Vagina (tissue), 2 donors: ENCODE results near the gene MYO1H. TPM values are rescaled to one million over a fixed set of nuclear protein-coding genes. Genes with fewer than 3 reads are reported as not detected.

Experiments
- DNase-seq, 2 donors: peaks; one replicate each; pipeline ENCODE4 v3.0.0-alpha.2; 2017; ENCODE audit errors: extremely low spot score in 2 of 2
- H3K27ac ChIP-seq: fragments of 200-600 bp; sonication (generic); one replicate; pipeline ENCODE4 v1.5.1; 2019
- H3K27me3 ChIP-seq: fragments of 200-600 bp; sonication (generic); one replicate; pipeline ENCODE4 v1.5.1; 2019
- H3K36me3 ChIP-seq, 2 donors: fragments of 200-600 bp; sonication (generic); one replicate each; pipeline ENCODE4 v1.5.1; 2017 to 2019
- H3K4me1 ChIP-seq: fragments of 200-600 bp; sonication (generic); one replicate; pipeline ENCODE4 v1.5.1; 2019
- H3K4me3 ChIP-seq, 2 donors: fragments of 200-600 bp; sonication (generic); 1 replicate in 1 of 2; 2 replicates in 1 of 2; pipeline ENCODE4 v1.5.1; 2016 to 2019
- H3K9me3 ChIP-seq: fragments of 200-600 bp; sonication (generic); one replicate; pipeline ENCODE4 v1.5.1; 2019
- CTCF ChIP-seq, 3 experiments: fragments of 450-650 bp in 2 of 3; fragments of 200-600 bp in 1 of 3; sonication (generic) in 1 of 3; IDR thresholded peaks; one replicate each; pipeline ENCODE4 v1.5.1; 2017 to 2019; ENCODE audit warnings: antibody characterized with exemption in 3 of 3, mild to moderate bottlenecking in 2 of 3, moderate library complexity in 2 of 3
- POLR2A ChIP-seq, 2 donors: fragments of 450-650 bp; IDR thresholded peaks; one replicate each; pipeline ENCODE4 v1.6.1; 2017; ENCODE audit warnings: antibody characterized with exemption in 2 of 2, mild to moderate bottlenecking in 2 of 2, moderate library complexity in 2 of 2
- POLR2AphosphoS5 ChIP-seq, 2 donors: sonication (generic); formaldehyde crosslinking; IDR thresholded peaks; one replicate each; pipeline ENCODE4 v1.9.0; 2017; ENCODE audit warnings: antibody characterized with exemption in 2 of 2, mild to moderate bottlenecking in 2 of 2, low read depth in 1 of 2; ENCODE audit not compliant: insufficient read depth in 1 of 2
- intact Hi-C: fragments of 100-400 bp; cut with DNase I; formaldehyde crosslinking; loops from one replicate; pipeline ENCODE4 v1.15.1; 2023
- total RNA-seq: library from RNA; depleted of rRNA; stranded (reverse); fragments of >200 nt; gene quantifications from one replicate; pipeline ENCODE4 v1.2.3, GENCODE V29; 2016

MYO1H gene
- total RNA-seq, 1 donor from 2014 or later: not detected

DNA sequence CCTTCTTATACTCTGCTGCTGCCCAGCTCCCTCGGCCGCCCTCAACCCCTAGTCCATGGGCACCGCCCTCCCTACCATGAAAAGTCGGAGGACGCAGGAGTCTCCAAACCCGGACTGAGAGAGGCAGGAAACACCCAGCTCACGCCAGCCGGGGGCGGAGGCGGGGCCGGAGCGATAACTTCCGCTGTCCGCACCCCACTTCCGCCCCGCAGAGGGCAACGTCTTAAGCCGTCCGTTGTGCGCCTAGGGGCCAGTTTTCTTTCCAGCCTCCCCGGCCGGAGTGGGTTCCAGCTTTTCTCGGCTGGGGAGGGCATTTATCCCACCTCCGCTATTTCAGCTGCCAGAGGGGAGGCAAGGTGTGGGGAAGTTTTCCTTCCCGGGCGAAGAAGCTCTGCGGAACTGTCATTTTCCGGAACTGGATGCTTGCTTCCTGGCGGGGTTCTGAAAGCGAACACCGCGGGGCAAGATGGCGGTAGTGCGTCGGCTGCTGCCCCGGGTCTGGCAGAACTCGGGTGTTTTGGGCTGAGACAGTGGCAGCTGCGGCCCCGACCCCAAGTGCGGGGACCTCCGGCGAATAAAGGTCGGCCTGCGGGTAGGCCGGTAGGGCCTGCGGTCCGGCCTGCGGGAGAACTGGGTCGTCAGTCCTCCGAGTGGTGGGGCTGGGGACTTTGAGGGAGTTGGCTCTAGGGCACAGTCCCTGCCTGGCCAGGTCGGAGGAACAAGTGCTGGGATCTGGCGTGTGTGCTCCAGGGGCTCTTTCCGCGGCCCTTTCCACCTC, 129.7 kb downstream of the MYO1H start, which contains the start of the genes KCTD10 and UBE3B:
Gene KCTD10, minus strand, starts transcription at position 116 of the 778 bp plus-strand sequence. Its CDS starts 38 bp downstream, at position 78.
Gene UBE3B, plus strand, starts transcription at position 450 of the 778 bp plus-strand sequence. CDS start 5,918 bp downstream, outside the sequence.
- peaks cover 0 to 4% of the 10 kb centered on the region in 2 donors for H3K36me3 ChIP-seq
- H3K9me3 ChIP-seq: no peaks in the 10 kb centered on the region
- DNase-seq: no peak
- H3K4me3 ChIP-seq: peak within 1 kb of the TSS; percentile 61 to 83
- H3K27me3 ChIP-seq: no peaks in the 10 kb centered on the region
- H3K27ac ChIP-seq: peak within 1 kb of the TSS; percentile 97
- peaks cover 61% of the 10 kb centered on the region for H3K4me1 ChIP-seq
- peak in 1 of 2 donors; percentile 65 for TF ChIP-seq POLR2A (IDR thresholded peaks at IDR 0.05)
- TF ChIP-seq POLR2AphosphoS5 (IDR thresholded peaks at IDR 0.05; ENCODE audit: insufficient read depth in 1 of 2, low read depth in 1 of 2): peak; percentile 95 to 96
- peak in 2 of 3 experiments; percentile 5 to 22 for TF ChIP-seq CTCF (IDR thresholded peaks at IDR 0.05)
- intact Hi-C loops: loop anchor here (2.0 kb wide), 1 partner anchor 49 kb away; no protein-coding TSS in a partner anchor

GRCh38 chr12:109477963-109478315, 130.2 kb downstream of the MYO1H start:
- Histone ChIP-seq H3K27me3 (no peaks in the 10 kb centered on the region), H3K9me3 (no peaks in the 10 kb centered on the region), H3K4me3 (peak overlapping the region; percentile 61 to 83), H3K27ac (peak overlapping the region; percentile 97), H3K4me1 (peaks cover 57% of the 10 kb centered on the region), H3K36me3 (peaks cover 0 to 4% of the 10 kb centered on the region in 2 donors)
- TF ChIP-seq POLR2AphosphoS5 (IDR thresholded peaks at IDR 0.05; ENCODE audit: insufficient read depth in 1 of 2, low read depth in 1 of 2) (no peak), POLR2A (IDR thresholded peaks at IDR 0.05) (no peak), CTCF (IDR thresholded peaks at IDR 0.05) (no peak)
- intact Hi-C loops: loop anchor here (2.0 kb wide), 1 partner anchor 49 kb away; no protein-coding TSS in a partner anchor
- no peak for DNase-seq

- no peak overlapping the region for H3K4me3 ChIP-seq
- no peak for DNase-seq
- H3K36me3 ChIP-seq: peaks cover 0 to 19% of the 10 kb centered on the region in 2 donors
- H3K4me1 ChIP-seq: peaks cover 41% of the 10 kb centered on the region
- H3K9me3 ChIP-seq: no peaks in the 10 kb centered on the region
- TF ChIP-seq POLR2AphosphoS5 (IDR thresholded peaks at IDR 0.05; ENCODE audit: insufficient read depth in 1 of 2, low read depth in 1 of 2): no peak
- TF ChIP-seq POLR2A (IDR thresholded peaks at IDR 0.05): no peak
- no peak for TF ChIP-seq CTCF (IDR thresholded peaks at IDR 0.05)
- H3K27me3 ChIP-seq: no peaks in the 10 kb centered on the region
- no peak overlapping the region for H3K27ac ChIP-seq
- intact Hi-C loops: no loop called here
Measured at GRCh38 chr12:109479761-109480160, 132.1 kb downstream of the MYO1H start.

DNA sequence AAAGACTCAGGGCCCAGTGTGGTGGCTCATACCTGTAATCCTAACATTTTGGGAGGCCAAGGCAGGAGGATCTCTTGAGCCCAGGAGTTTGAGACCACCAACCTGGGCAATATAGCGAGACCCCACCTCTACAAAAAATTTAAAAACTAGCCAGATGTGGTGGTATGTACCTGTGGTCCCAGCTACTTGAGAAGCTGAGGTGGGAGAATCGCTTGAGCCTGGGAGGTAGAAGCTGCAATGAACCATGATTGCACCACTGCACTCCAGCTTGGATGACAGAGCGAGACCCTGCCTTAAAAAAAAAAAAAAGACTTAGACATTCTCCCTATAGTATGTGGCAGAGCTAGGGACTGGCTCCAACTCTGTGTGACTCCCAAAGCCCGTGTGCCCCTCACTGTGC, 132.7 kb downstream of the MYO1H start:
- Histone ChIP-seq H3K4me3 (no peak overlapping the region), H3K4me1 (peaks cover 35% of the 10 kb centered on the region), H3K9me3 (no peaks in the 10 kb centered on the region), H3K27ac (no peak overlapping the region), H3K36me3 (peaks cover 0 to 25% of the 10 kb centered on the region in 2 donors), H3K27me3 (no peaks in the 10 kb centered on the region)
- TF ChIP-seq POLR2AphosphoS5 (IDR thresholded peaks at IDR 0.05; ENCODE audit: insufficient read depth in 1 of 2, low read depth in 1 of 2): no peak
- TF ChIP-seq POLR2A (IDR thresholded peaks at IDR 0.05): no peak
- TF ChIP-seq CTCF (IDR thresholded peaks at IDR 0.05): no peak
- DNase-seq: no peak
- intact Hi-C loops: no loop called here

GRCh38 chr12:109481863-109482262, 134.2 kb downstream of the MYO1H start:
- H3K36me3 ChIP-seq: peaks cover 0 to 40% of the 10 kb centered on the region in 2 donors
- peaks cover 22% of the 10 kb centered on the region for H3K4me1 ChIP-seq
- H3K27ac ChIP-seq: no peak overlapping the region
- TF ChIP-seq POLR2AphosphoS5 (IDR thresholded peaks at IDR 0.05; ENCODE audit: insufficient read depth in 1 of 2, low read depth in 1 of 2) (no peak), CTCF (IDR thresholded peaks at IDR 0.05) (no peak), POLR2A (IDR thresholded peaks at IDR 0.05) (no peak)
- no peaks in the 10 kb centered on the region for H3K27me3 ChIP-seq
- DNase-seq: no peak
- no peaks in the 10 kb centered on the region for H3K9me3 ChIP-seq
- H3K4me3 ChIP-seq: no peak overlapping the region
- intact Hi-C loops: no loop called here
